ENCODE data around the gene FANCE.

Gene FANCE

GRCh38 chr6:35468980-35469750 is 17.0 kb downstream of the FANCE start:
- DNase-seq, result no peak

GRCh38 chr6:35469751-35470662 is 17.9 kb downstream of the FANCE start:
- no peak for DNase-seq

GRCh38 chr6:35470663-35471120 is 18.6 kb downstream of the FANCE start:
- DNase-seq, result no peak

- no peak for DNase-seq
Measured at GRCh38 chr6:35471836-35472345, 19.8 kb downstream of the FANCE start.

GRCh38 chr6:35473075-35473849 is 21.1 kb downstream of the FANCE start:
- no peak for DNase-seq

- DNase-seq, result no peak
Measured at GRCh38 chr6:35473850-35474130, 21.7 kb downstream of the FANCE start.

- no peak for DNase-seq
Measured at GRCh38 chr6:35474131-35474941, 22.2 kb downstream of the FANCE start.

- no peak for DNase-seq
Measured at GRCh38 chr6:35474942-35475570, 22.9 kb downstream of the FANCE start.

GRCh38 chr6:35475573-35475972 is 23.4 kb downstream of the FANCE start:
- DNase-seq, result no peak

- no peak for DNase-seq
Measured at GRCh38 chr6:35476004-35476403, 23.9 kb downstream of the FANCE start.

- no peak for DNase-seq
Measured at GRCh38 chr6:35477028-35477427, 24.9 kb downstream of the FANCE start.

GRCh38 chr6:35477551-35478179 is 25.5 kb downstream of the FANCE start:
- DNase-seq, result no peak

GRCh38 chr6:35478259-35478658 is 26.1 kb downstream of the FANCE start:
- no peak for DNase-seq

- DNase-seq, result no peak
Measured at GRCh38 chr6:35480176-35480575, 28.0 kb downstream of the FANCE start.

- no peak for DNase-seq
Measured at GRCh38 chr6:35481226-35481625, 29.1 kb downstream of the FANCE start.

GRCh38 chr6:35483062-35483461 is 30.9 kb downstream of the FANCE start:
- no peak for DNase-seq

GRCh38 chr6:35483490-35483889 is 31.4 kb downstream of the FANCE start:
- no peak for DNase-seq

GRCh38 chr6:35483893-35484645 is 31.9 kb downstream of the FANCE start:
- no peak for DNase-seq

- peak; percentile 35 for DNase-seq
Measured at GRCh38 chr6:35484921-35485392, 32.8 kb downstream of the FANCE start.

GRCh38 chr6:35485402-35485877 is 33.3 kb downstream of the FANCE start:
- no peak for DNase-seq
